ENCODE data around the gene PDS5A. TPM values are rescaled to one million over a fixed set of nuclear protein-coding genes. Genes with fewer than 3 reads are reported as not detected.
"Not testable (repeated sequence)": the region's sequence is repeated elsewhere in the genome, so short reads cannot be mapped to it uniquely, and the experiment has no call there.

The PDS5A gene
- total RNA-seq, 1 donor from 2014 or later, result 46.7 TPM

DNA sequence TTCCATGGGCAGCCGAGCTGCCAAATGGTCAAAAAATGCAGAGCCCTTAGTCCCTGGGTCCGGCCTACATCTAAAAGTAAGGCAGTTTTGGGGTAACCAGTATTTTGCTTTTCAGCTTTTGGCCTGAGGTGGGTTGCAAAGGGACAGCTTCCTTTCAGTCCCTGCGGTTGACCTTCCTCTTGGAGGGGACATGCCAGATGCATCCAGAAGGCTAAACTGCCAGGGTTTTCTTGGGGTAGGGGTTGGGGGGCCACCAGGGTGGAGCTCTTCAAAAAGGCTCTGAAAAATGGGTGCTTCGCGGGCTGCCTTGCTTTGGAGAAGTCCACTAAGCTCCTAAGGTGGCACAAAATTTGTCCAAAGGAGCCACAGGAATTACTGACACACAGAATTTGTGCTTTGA lies 159.1 kb downstream of the PDS5A start:
- TF ChIP-seq, protein P1, sequence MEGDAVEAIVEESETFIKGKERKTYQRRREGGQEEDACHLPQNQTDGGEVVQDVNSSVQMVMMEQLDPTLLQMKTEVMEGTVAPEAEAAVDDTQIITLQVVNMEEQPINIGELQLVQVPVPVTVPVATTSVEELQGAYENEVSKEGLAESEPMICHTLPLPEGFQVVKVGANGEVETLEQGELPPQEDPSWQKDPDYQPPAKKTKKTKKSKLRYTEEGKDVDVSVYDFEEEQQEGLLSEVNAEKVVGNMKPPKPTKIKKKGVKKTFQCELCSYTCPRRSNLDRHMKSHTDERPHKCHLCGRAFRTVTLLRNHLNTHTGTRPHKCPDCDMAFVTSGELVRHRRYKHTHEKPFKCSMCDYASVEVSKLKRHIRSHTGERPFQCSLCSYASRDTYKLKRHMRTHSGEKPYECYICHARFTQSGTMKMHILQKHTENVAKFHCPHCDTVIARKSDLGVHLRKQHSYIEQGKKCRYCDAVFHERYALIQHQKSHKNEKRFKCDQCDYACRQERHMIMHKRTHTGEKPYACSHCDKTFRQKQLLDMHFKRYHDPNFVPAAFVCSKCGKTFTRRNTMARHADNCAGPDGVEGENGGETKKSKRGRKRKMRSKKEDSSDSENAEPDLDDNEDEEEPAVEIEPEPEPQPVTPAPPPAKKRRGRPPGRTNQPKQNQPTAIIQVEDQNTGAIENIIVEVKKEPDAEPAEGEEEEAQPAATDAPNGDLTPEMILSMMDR (conservative IDR thresholded peaks at IDR 0.05; ENCODE audit: low read depth, low read length), result no peak
- DNase-seq (ENCODE audit: low read depth), result no peak
- H3K4me3 ChIP-seq (ENCODE audit: low read depth, low read length), result no peak overlapping the region

DNA sequence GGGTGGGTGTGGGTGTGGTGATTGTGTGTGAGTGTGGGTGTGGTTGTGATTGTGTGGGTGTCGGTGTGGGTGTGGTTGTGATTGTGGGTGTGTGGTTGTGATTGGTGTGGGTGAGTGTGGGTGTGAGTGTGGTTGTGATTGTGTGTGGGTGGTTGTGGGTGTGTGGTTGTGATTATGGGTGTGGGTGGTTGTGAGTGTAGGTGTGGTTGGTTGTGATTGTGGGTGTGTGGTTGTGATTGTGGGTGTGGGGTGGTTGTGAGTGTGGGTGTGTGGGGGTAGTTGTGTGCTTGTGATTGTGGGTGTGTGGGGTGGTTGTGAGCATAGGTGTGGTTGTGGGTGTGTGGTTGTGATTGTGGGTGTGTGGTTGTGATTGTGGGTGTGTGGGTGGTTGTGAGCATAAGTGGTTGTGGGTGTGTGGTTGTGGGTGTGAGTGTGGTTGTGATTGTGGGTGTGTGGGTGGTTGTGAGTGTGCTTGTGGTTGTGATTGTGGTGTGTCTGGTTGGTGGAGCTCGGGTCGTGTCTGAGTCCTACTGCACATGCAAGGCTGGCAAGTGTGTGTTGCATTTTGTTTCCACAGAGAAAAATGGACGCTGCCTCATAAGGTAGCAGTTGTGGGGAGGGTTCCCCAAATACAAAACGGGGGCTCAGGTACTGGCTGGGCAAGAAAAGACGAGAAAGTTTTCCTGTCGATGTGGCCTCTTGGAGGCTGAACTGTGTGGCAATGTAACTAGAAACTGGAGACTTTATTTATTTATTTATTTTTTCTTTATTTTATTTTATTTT lies 163.1 kb downstream of the PDS5A start:
- no peak overlapping the region for H3K4me3 ChIP-seq (ENCODE audit: low read depth, low read length)
- no peak for DNase-seq (ENCODE audit: low read depth)
- TF ChIP-seq, protein P1 (conservative IDR thresholded peaks at IDR 0.05; ENCODE audit: low read depth, low read length), result no peak

DNA sequence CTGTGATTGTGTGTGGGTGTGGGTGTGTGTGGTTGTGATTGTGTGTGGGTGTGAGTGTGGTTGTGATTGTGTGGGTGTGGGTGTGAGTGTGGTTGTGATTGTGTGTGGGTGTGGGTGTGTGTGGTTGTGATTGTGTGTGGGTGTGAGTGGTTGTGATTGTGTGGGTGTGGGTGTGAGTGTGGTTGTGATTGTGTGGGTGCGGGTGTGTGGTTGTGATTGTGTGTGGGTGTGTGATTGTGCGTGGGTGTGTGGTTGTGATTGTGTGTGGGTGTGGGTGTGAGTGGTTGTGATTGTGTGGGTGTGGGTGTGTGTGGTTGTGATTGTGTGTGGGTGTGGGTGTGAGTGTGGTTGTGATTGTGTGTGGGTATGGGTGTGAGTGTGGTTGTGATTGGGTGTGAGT lies 163.9 kb downstream of the PDS5A start:
- not testable (repeated sequence) for H3K4me3 ChIP-seq (ENCODE audit: low read depth, low read length); DNase-seq (ENCODE audit: low read depth)

DNA sequence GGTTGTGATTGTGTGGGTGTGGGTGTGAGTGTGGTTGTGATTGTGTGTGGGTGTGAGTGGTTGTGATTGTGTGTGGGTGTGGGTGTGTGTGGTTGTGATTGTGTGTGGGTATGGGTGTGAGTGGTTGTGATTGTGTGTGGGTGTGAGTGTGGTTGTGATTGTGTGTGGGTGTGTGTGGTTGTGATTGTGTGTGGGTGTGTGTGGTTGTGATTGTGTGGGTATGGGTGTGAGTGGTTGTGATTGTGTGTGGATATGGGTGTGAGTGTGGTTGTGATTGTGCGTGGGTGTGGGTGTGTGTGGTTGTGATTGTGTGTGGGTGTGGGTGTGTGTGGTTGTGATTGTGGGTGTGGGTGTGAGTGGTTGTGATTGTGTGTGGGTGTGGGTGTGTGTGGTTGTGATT lies 164.7 kb downstream of the PDS5A start:
- DNase-seq (ENCODE audit: low read depth); H3K4me3 ChIP-seq (ENCODE audit: low read depth, low read length): not testable (repeated sequence)

DNA sequence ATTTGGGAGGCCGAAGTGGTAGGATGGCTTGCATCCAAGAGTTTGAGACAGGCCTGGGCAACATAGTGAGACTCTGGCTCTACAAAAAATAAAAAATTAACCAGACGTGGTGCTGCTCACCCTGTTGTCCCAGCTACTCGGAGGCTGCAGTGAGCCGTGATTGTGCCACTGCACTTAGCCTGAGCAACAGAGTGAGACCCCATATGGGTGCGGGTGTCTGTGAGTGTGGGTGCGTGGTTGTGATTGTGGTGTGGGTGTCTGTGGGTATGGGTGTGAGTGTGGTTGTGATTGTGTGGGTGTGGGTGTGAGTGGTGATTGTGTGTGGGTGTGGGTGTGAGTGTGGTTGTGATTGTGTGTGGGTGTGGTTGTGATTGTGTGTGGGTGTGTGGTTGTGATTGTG lies 165.2 kb downstream of the PDS5A start:
- TF ChIP-seq, protein P1 (conservative IDR thresholded peaks at IDR 0.05; ENCODE audit: low read depth, low read length), result no peak
- H3K4me3 ChIP-seq (ENCODE audit: low read depth, low read length), result no peak overlapping the region
- DNase-seq (ENCODE audit: low read depth), result no peak

DNA sequence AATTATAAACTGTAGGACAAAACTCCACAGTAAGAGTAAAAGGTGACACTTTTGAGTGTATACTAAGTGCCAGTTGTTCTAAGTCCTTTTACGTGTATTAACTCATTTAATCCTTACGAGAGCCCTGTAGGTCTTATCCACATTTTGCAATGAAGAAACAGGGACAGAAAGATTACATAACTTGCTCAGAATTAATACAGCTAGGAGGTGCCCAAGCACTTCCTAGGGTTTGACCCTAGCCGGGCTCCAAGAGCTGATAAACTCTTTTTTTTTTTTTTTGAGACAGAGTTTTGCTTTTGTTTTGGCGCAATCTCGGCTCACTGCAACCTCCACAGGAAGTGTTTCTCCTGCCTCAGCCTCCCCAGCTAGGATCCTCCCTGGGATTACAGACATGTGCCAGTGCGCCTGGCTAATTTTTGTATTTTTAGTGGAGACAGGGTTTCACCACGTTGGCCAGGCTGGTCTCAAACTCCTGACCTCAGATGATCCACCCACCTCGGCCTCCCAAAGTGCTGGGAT lies 169.4 kb downstream of the PDS5A start:
- H3K4me3 ChIP-seq (ENCODE audit: low read depth, low read length), result no peak overlapping the region
- TF ChIP-seq, protein P1 (conservative IDR thresholded peaks at IDR 0.05; ENCODE audit: low read depth, low read length), result no peak
- DNase-seq (ENCODE audit: low read depth), result no peak

DNA sequence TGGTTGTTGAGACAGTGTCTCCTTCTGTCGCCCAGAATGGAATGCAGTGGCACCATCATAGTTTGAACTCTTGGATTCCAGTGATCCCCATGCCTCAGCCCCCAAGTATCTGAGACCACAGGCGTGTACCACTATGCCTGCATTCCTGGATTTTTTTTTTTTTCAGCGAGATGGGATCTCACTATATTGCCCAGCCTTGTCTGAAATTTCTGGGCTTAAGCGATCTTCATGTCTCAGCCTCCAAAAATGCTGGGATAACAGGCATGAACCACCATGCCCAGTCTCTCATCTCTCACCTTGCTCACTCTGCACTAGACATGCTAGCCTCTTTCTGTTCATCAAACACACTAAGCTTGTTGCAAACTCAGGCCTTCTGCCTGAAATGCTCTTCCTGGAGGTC lies 175.7 kb downstream of the PDS5A start:
- DNase-seq (ENCODE audit: low read depth), result no peak
- no peak overlapping the region for H3K4me3 ChIP-seq (ENCODE audit: low read depth, low read length)
- TF ChIP-seq, protein P1 (conservative IDR thresholded peaks at IDR 0.05; ENCODE audit: low read depth, low read length), result no peak

DNA sequence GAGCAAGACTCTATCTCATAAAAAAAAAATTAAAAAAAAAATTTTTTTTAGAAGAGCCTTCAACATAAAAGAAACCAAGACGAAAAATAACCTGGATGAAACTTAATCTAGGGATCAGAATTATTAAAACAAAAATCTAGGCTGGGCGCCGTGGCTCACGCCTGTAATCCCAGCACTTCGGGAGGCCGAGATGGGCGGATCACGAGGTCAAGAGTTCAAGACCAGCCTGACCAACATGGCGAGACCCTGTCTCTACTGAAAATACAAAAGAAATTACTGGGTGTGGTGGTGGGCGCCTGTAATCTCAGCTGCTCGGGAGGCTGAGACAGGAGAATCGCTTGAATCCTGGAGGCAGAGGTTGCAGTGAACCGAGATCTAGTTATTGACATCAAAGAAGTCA lies 184.7 kb downstream of the PDS5A start:
- not testable (repeated sequence) for DNase-seq (ENCODE audit: low read depth)

More for the DNA sequence above, 184.7 kb downstream of the PDS5A start:
- not testable (repeated sequence) for H3K4me3 ChIP-seq (ENCODE audit: low read depth, low read length)
